IPS-NIHi7 (cell line): ENCODE data around the gene HMOX2.
A peak's percentile ranks its signal among the peaks of the same experiment; 100 is the strongest.

Experiments used
- DNase-seq: peaks from one replicate; pipeline ENCODE4 v3.0.0; 2012; ENCODE audit warnings: mixed read lengths; ENCODE audit errors: extremely low spot score

HMOX2 gene

GRCh38 chr16:4525069-4525468 lies 48.9 kb downstream of the HMOX2 start:
- no peak for DNase-seq

- no peak for DNase-seq
These were observed 49.6 kb downstream of the HMOX2 start for GRCh38 chr16:4525634-4526277.

- peak; percentile 75 for DNase-seq
These were observed 53.2 kb downstream of the HMOX2 start for GRCh38 chr16:4529085-4530060.

GRCh38 chr16:4531811-4532210 lies 55.6 kb downstream of the HMOX2 start:
- no peak for DNase-seq

GRCh38 chr16:4532238-4532637 lies 56.0 kb downstream of the HMOX2 start:
- no peak for DNase-seq

GRCh38 chr16:4533490-4533889 lies 57.3 kb downstream of the HMOX2 start:
- DNase-seq, result no peak

- DNase-seq, result no peak
These were observed 58.1 kb downstream of the HMOX2 start for GRCh38 chr16:4534151-4534790.

- no peak for DNase-seq
These were observed 59.5 kb downstream of the HMOX2 start for GRCh38 chr16:4535627-4536108.

- DNase-seq, result no peak
These were observed 60.4 kb downstream of the HMOX2 start for GRCh38 chr16:4536391-4537106.

GRCh38 chr16:4537376-4538343 lies 61.5 kb downstream of the HMOX2 start:
- peak; percentile 44 for DNase-seq

- DNase-seq, result peak; percentile 93
These were observed 62.4 kb downstream of the HMOX2 start, which contains the start of gene CDIP1 for GRCh38 chr16:4538350-4539235. CDIP1 (minus strand) TSS chr16:4538773; CDS start chr16:4514130, 24,643 bp downstream.

- no peak for DNase-seq
These were observed 63.6 kb downstream of the HMOX2 start for GRCh38 chr16:4539716-4540284.

GRCh38 chr16:4544473-4544872 lies 68.3 kb downstream of the HMOX2 start:
- no peak for DNase-seq

GRCh38 chr16:4548124-4548523 lies 71.9 kb downstream of the HMOX2 start:
- DNase-seq, result no peak

- DNase-seq, result no peak
These were observed 74.4 kb downstream of the HMOX2 start for GRCh38 chr16:4550591-4550990.

GRCh38 chr16:4552541-4552940 lies 76.3 kb downstream of the HMOX2 start:
- no peak for DNase-seq

- no peak for DNase-seq
These were observed 79.9 kb downstream of the HMOX2 start, which contains the start of gene C16orf96 for GRCh38 chr16:4556112-4556511. C16orf96 (plus strand) TSS chr16:4556340; CDS start chr16:4556490, 150 bp downstream.

- DNase-seq, result no peak
These were observed 80.4 kb downstream of the HMOX2 start for GRCh38 chr16:4556580-4556979.

- no peak for DNase-seq
These were observed 81.8 kb downstream of the HMOX2 start for GRCh38 chr16:4557973-4558372.
